Measurements from ENCODE around the gene THBS1.

GRCh38 chr15:39616731-39617455 lies 36.0 kb downstream of the THBS1 start:
- TF ChIP-seq, protein P1, sequence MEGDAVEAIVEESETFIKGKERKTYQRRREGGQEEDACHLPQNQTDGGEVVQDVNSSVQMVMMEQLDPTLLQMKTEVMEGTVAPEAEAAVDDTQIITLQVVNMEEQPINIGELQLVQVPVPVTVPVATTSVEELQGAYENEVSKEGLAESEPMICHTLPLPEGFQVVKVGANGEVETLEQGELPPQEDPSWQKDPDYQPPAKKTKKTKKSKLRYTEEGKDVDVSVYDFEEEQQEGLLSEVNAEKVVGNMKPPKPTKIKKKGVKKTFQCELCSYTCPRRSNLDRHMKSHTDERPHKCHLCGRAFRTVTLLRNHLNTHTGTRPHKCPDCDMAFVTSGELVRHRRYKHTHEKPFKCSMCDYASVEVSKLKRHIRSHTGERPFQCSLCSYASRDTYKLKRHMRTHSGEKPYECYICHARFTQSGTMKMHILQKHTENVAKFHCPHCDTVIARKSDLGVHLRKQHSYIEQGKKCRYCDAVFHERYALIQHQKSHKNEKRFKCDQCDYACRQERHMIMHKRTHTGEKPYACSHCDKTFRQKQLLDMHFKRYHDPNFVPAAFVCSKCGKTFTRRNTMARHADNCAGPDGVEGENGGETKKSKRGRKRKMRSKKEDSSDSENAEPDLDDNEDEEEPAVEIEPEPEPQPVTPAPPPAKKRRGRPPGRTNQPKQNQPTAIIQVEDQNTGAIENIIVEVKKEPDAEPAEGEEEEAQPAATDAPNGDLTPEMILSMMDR (IDR thresholded peaks at IDR 0.05), result no peak
- TF ChIP-seq POLR2A (IDR thresholded peaks at IDR 0.05), result no peak

Measured in adrenal gland (tissue), 5 donors.